MM.1S (cell line): ENCODE data around the gene MISP3.

Experiments
- CTCF ChIP-seq: fragments of 300-600 bp; sonication (generic); IDR thresholded peaks from 2 replicates; pipeline ENCODE4 v1.5.1; 2016; ENCODE audit warnings: antibody characterized with exemption, low read length, mixed read lengths
- EZH2 ChIP-seq: fragments of 300-600 bp; sonication (generic); optimal IDR thresholded peaks from 2 replicates; pipeline ENCODE3; 2017; ENCODE audit warnings: low read depth, mild to moderate bottlenecking, antibody characterized with exemption, low read length, mixed read lengths

GRCh38 chr19:14061081-14061749 is 11.4 kb upstream of the MISP3 start:
- TF ChIP-seq CTCF (no peak), EZH2 (no peak)
